ENCODE measurements around the gene HS6ST1. TPM values are rescaled to one million over a fixed set of nuclear protein-coding genes. Genes with fewer than 3 reads are reported as not detected.

Gene HS6ST1
- total RNA-seq, 4 donors from 2014 or later, result 44.6 to 63.3 (median 53.5) TPM

DNA sequence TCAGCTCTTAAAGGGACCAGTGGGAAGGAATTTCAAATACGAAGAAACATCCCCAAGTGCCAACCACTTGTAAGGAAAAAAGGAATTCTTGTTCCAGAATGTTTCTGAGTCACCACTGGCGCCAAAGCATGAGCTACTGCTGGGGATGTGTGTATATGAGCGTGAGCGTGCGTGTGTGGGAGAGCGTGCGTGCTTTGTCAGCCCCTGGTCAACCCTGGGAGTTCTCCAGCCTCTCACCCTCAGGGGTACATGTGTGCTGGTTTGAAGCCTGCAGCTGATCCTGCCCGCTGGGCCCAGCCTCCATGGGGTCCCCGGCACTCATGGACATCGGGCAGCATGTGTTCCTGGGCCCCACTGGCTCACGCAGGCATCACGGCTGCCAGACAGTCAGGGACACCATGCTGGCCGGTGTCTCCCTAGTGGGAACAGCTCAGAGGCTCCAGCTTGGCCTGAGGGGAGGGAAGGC, 17.1 kb downstream of the HS6ST1 start:
- peaks cover 31 to 36% of the 10 kb centered on the region in 2 donors for H3K4me1 ChIP-seq
- no peak for ATAC-seq
- TF ChIP-seq, protein P1, sequence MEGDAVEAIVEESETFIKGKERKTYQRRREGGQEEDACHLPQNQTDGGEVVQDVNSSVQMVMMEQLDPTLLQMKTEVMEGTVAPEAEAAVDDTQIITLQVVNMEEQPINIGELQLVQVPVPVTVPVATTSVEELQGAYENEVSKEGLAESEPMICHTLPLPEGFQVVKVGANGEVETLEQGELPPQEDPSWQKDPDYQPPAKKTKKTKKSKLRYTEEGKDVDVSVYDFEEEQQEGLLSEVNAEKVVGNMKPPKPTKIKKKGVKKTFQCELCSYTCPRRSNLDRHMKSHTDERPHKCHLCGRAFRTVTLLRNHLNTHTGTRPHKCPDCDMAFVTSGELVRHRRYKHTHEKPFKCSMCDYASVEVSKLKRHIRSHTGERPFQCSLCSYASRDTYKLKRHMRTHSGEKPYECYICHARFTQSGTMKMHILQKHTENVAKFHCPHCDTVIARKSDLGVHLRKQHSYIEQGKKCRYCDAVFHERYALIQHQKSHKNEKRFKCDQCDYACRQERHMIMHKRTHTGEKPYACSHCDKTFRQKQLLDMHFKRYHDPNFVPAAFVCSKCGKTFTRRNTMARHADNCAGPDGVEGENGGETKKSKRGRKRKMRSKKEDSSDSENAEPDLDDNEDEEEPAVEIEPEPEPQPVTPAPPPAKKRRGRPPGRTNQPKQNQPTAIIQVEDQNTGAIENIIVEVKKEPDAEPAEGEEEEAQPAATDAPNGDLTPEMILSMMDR (IDR thresholded peaks at IDR 0.05 in 4 of 5, conservative IDR thresholded peaks at IDR 0.05 in 1 of 5), result no peak
- TF ChIP-seq POLR2A (IDR thresholded peaks at IDR 0.05), result no peak
- no peaks in the 10 kb centered on the region for H3K9me3 ChIP-seq
- H3K27ac ChIP-seq, result no peak overlapping the region
- no peaks in the 10 kb centered on the region for H3K27me3 ChIP-seq
- intact Hi-C loops (cut with DNase I; ENCODE audit: low total_unique reads) (no loop called here), in situ Hi-C loops (cut with MboI; ENCODE audit: low sequenced_read_pairs in 4 of 4) (loop anchor here in 1 of 4 donors (25.0 kb wide), 1 partner anchor 436 kb away; no protein-coding TSS in a partner anchor)
- DNase-seq, result no peak
- H3K4me3 ChIP-seq, result no peak overlapping the region
- H3K36me3 ChIP-seq, result no peaks in the 10 kb centered on the region

DNA sequence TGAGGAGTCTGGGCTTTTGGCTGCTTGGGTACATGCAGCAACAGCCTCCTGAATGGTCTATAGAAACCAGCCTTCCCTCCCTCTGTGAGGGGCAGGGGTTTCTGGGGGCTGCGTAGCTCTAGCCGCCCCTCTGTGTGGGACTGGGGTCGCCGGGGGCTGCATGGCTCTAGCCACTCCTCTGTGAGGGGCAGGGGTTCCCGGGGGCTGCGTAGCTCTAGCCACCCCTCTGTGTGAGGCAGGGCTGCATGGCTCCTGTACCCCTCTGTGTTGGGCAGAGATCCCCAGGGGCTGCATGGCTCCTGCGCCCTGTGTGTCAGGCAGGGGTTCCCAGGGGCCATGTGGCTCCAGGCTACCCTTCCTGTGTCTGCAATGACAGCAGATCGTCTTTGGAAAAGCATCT, 17.6 kb downstream of the HS6ST1 start:
- Histone ChIP-seq H3K4me1 (peaks cover 25 to 31% of the 10 kb centered on the region in 2 donors), H3K27ac (no peak overlapping the region), H3K27me3 (no peaks in the 10 kb centered on the region), H3K9me3 (no peaks in the 10 kb centered on the region), H3K4me3 (no peak overlapping the region), H3K36me3 (no peaks in the 10 kb centered on the region)
- in situ Hi-C loops (cut with MboI; ENCODE audit: low sequenced_read_pairs in 4 of 4), result loop anchor here in 1 of 4 donors (25.0 kb wide), 1 partner anchor 436 kb away; no protein-coding TSS in a partner anchor
- ATAC-seq (no peak), DNase-seq (no peak)
- TF ChIP-seq POLR2A (IDR thresholded peaks at IDR 0.05), result no peak
- TF ChIP-seq, protein P1 (IDR thresholded peaks at IDR 0.05 in 4 of 5, conservative IDR thresholded peaks at IDR 0.05 in 1 of 5), result no peak
- intact Hi-C loops (cut with DNase I; ENCODE audit: low total_unique reads), result no loop called here

DNA sequence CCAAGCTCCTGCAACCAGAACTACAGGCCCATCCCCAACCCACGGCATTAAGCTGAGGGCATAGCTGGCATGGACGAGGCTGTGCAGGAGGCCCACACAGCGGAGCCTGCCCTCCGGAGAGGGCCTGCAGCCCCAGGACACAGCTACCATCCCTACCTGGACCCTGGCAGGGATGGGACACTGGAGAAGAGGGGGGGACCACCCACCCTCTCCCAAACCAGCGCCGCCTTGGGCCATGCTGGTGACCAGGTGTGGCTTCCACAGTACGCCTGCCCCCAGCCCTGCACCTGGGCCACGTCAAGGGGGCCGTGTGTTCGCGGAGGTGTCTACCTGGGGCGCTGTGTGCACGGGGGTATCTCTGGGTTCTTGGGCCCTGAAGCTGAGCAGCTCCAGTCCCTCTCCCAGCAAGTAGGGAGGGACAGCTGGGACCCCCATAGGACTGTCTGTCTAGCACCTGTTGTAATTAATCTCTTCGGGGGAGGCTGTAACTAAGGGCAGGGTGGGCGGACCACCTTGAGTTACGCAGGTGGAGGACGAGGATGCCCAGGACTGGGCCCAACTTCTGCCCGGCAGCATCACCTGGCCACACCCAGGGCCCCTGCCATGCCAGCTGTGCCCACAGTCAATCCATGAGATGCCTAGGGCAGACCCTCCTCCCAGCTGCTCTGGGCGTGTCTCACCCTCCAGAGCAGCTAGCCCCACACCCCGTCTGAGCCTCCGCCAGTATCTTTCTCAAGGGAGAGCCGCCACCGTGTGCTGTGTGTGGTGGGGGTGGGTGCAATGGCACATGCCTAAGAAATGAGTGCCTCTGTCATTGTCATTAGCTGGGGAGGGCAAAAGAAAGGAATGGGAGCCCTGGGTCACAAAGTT, 18.3 kb downstream of the HS6ST1 start:
- in situ Hi-C loops (cut with MboI; ENCODE audit: low sequenced_read_pairs in 4 of 4), result loop anchor here in 1 of 4 donors (25.0 kb wide), 1 partner anchor 437 kb away; no protein-coding TSS in a partner anchor
- TF ChIP-seq, protein P1 (IDR thresholded peaks at IDR 0.05 in 4 of 5, conservative IDR thresholded peaks at IDR 0.05 in 1 of 5), result no peak
- TF ChIP-seq POLR2A (IDR thresholded peaks at IDR 0.05), result no peak

GRCh38 chr2:128299628-128300027, 19.0 kb downstream of the HS6ST1 start:
- TF ChIP-seq, protein P1 (IDR thresholded peaks at IDR 0.05 in 4 of 5, conservative IDR thresholded peaks at IDR 0.05 in 1 of 5), result no peak
- TF ChIP-seq POLR2A (IDR thresholded peaks at IDR 0.05), result no peak
- no peak overlapping the region for H3K27ac ChIP-seq
- H3K4me1 ChIP-seq, result peaks cover 17% of the 10 kb centered on the region in 2 donors
- intact Hi-C loops (cut with DNase I; ENCODE audit: low total_unique reads) (no loop called here), in situ Hi-C loops (cut with MboI; ENCODE audit: low sequenced_read_pairs in 4 of 4) (loop anchor here in 1 of 4 donors (25.0 kb wide), 1 partner anchor 438 kb away; no protein-coding TSS in a partner anchor)
- no peaks in the 10 kb centered on the region for H3K9me3 ChIP-seq
- H3K27me3 ChIP-seq, result no peaks in the 10 kb centered on the region
- H3K4me3 ChIP-seq, result no peak overlapping the region
- H3K36me3 ChIP-seq, result no peaks in the 10 kb centered on the region
- ATAC-seq (no peak), DNase-seq (no peak)

More for the DNA sequence above, 18.3 kb downstream of the HS6ST1 start:
- Histone ChIP-seq H3K36me3 (no peaks in the 10 kb centered on the region), H3K9me3 (no peaks in the 10 kb centered on the region), H3K4me1 (peaks cover 19 to 24% of the 10 kb centered on the region in 2 donors), H3K27me3 (no peaks in the 10 kb centered on the region), H3K27ac (no peak overlapping the region), H3K4me3 (no peak overlapping the region)
- DNase-seq, result no peak
- intact Hi-C loops (cut with DNase I; ENCODE audit: low total_unique reads), result no loop called here
- ATAC-seq, result no peak
